DMS53 treated with DMSO at 0.1 percent for 48 hours (cell line): ENCODE data around the gene AMHR2.

ENCODE experiments used
- DNase-seq: peaks from one replicate; lab custom pipeline; 2025; ENCODE audit not compliant: unreplicated experiment; lab: John Stamatoyannopoulos, UW

Gene AMHR2

GRCh38 chr12:53479331-53479730 lies 55.7 kb downstream of the AMHR2 start:
- no peak for DNase-seq

- no peak for DNase-seq
Observed at GRCh38 chr12:53480491-53481442, 57.1 kb downstream of the AMHR2 start.
